IMR-90 (cell line): ENCODE results near the gene TGM1. TPM values are rescaled to one million over a fixed set of nuclear protein-coding genes. Genes with fewer than 3 reads are reported as not detected.

Source experiments
- ATAC-seq: fragments of 200-7000 bp; cut with Tn5 transposase; 2 replicates; pipeline ENCODE4 v1.9.1; 2020; ENCODE audit warnings: low read depth, mild to moderate bottlenecking, moderate library complexity
- BruUV-seq: library from RNA; stranded (reverse); fragments of 400-500 nt; replicated peaks from 2 replicates; lab custom pipeline; 2021; lab: Mats Ljungman, UMichigan
- CTCF ChIA-PET: fragments of 300-600 bp; formaldehyde crosslinking; extraction: SDS; loops from one replicate; lab custom pipeline; 2021; ENCODE audit warnings: antibody characterized with exemption; lab: Yijun Ruan, JAX
- POLR2A ChIA-PET: fragments of 300-600 bp; sonication (Branson Sonifier 250); formaldehyde crosslinking; loops from one replicate; lab custom pipeline; 2022; ENCODE audit warnings: antibody characterized with exemption; ENCODE audit not compliant: unreplicated experiment; lab: Charles Lee
- DNase-seq: peaks from one replicate; pipeline ENCODE4 v3.0.0; 2013
- H2AFZ ChIP-seq: replicated peaks from 2 replicates; pipeline ENCODE3; 2013; ENCODE audit warnings: low read length, mild to moderate bottlenecking; ENCODE audit not compliant: poor library complexity
- H2AK5ac ChIP-seq: 2 replicates; pipeline ENCODE4 v1.6.1; 2013; ENCODE audit warnings: low read depth, low read length, inconsistent platforms
- H2AK9ac ChIP-seq: replicated peaks from 2 replicates; pipeline ENCODE3; 2013; ENCODE audit warnings: mild to moderate bottlenecking, low read depth, low read length, moderate library complexity; ENCODE audit not compliant: poor library complexity
- H2BK120ac ChIP-seq: 2 replicates; pipeline ENCODE4 v1.6.1; 2013; ENCODE audit warnings: low read depth, low read length, inconsistent platforms
- H2BK15ac ChIP-seq: 3 replicates; pipeline ENCODE4 v1.6.1; 2013; ENCODE audit warnings: low read depth, low read length, inconsistent platforms
- H2BK20ac ChIP-seq: 2 replicates; pipeline ENCODE4 v1.6.1; 2013; ENCODE audit warnings: low read depth, mild to moderate bottlenecking, inconsistent platforms, low read length, moderate library complexity
- H2BK5ac ChIP-seq: 2 replicates; pipeline ENCODE4 v1.6.1; 2013; ENCODE audit warnings: mild to moderate bottlenecking, low read depth, low read length, inconsistent platforms; ENCODE audit not compliant: poor library complexity, severe bottlenecking
- H3K14ac ChIP-seq: replicated peaks from 2 replicates; pipeline ENCODE4 v1.6.1; 2013; ENCODE audit warnings: low read depth, low read length, inconsistent platforms
- H3K18ac ChIP-seq: 2 replicates; pipeline ENCODE4 v1.6.1; 2013; ENCODE audit warnings: low read depth, low read length, control low read depth
- H3K23ac ChIP-seq: 2 replicates; pipeline ENCODE4 v1.6.1; 2013; ENCODE audit warnings: low read depth, low read length, inconsistent platforms
- H3K27ac ChIP-seq: 2 replicates; pipeline ENCODE4 v1.5.1; 2013; ENCODE audit warnings: mild to moderate bottlenecking, control low read depth, low read length; ENCODE audit not compliant: insufficient read depth
- H3K27me3 ChIP-seq: 2 replicates; pipeline ENCODE4 v1.6.1; 2013; ENCODE audit warnings: low read length; ENCODE audit not compliant: control insufficient read depth, insufficient read depth
- H3K36me3 ChIP-seq: 2 replicates; pipeline ENCODE4 v1.6.1; 2013; ENCODE audit warnings: low read length, mixed read lengths; ENCODE audit not compliant: control insufficient read depth, insufficient read depth
- H3K4ac ChIP-seq: 2 replicates; pipeline ENCODE4 v1.6.1; 2013; ENCODE audit warnings: low read depth, low read length, inconsistent platforms
- H3K4me1 ChIP-seq: 2 replicates; pipeline ENCODE4 v1.6.1; 2013; ENCODE audit warnings: low read length, mixed read lengths; ENCODE audit not compliant: control insufficient read depth, insufficient read depth
- H3K4me2 ChIP-seq: 2 replicates; pipeline ENCODE4 v1.6.1; 2013; ENCODE audit warnings: low read depth, mild to moderate bottlenecking, control low read depth, low read length, moderate library complexity
- H3K4me3 ChIP-seq: 2 replicates; pipeline ENCODE4 v1.5.1; 2013; ENCODE audit warnings: low read depth, mild to moderate bottlenecking, control low read depth, low read length, moderate library complexity; ENCODE audit not compliant: insufficient read depth
- H3K56ac ChIP-seq: 2 replicates; pipeline ENCODE4 v1.6.1; 2013; ENCODE audit warnings: low read length, inconsistent platforms; ENCODE audit not compliant: insufficient read depth; ENCODE audit errors: extremely low read depth
- H3K79me1 ChIP-seq, 2 experiments: 2 replicates each; pipeline ENCODE4 v1.6.1; 2013; ENCODE audit warnings: low read length in 2 of 2, inconsistent platforms in 1 of 2, low read depth in 1 of 2
- H3K9ac ChIP-seq: 2 replicates; pipeline ENCODE4 v1.6.1; 2013; ENCODE audit warnings: low read depth, low read length, control low read depth
- H3K9me1 ChIP-seq: 2 replicates; pipeline ENCODE4 v1.6.1; 2013; ENCODE audit warnings: low read length, inconsistent platforms; ENCODE audit not compliant: insufficient read depth
- H3K9me3 ChIP-seq: 2 replicates; pipeline ENCODE4 v1.6.1; 2013; ENCODE audit warnings: low read length; ENCODE audit not compliant: control insufficient read depth, insufficient read depth
- H4K20me1 ChIP-seq: 2 replicates; pipeline ENCODE4 v1.6.1; 2013; ENCODE audit warnings: low read length, inconsistent platforms; ENCODE audit not compliant: insufficient read depth
- H4K5ac ChIP-seq: 2 replicates; pipeline ENCODE4 v1.6.1; 2013; ENCODE audit warnings: mild to moderate bottlenecking, low read depth, low read length, control low read depth
- H4K8ac ChIP-seq, 2 experiments: 2 replicates each; pipeline ENCODE4 v1.6.1; 2013; ENCODE audit warnings: low read depth in 2 of 2, low read length in 2 of 2, control low read depth in 1 of 2, inconsistent platforms in 1 of 2
- H4K91ac ChIP-seq: 2 replicates; pipeline ENCODE4 v1.6.1; 2013; ENCODE audit warnings: low read depth, low read length, inconsistent platforms; ENCODE audit not compliant: insufficient read depth
- CEBPB ChIP-seq: IDR thresholded peaks from 2 replicates; pipeline ENCODE4 v1.6.1; 2012; ENCODE audit warnings: low read depth, low read length, improper control_type of control experiment
- FOS ChIP-seq: fragments of 150-350 bp; IDR thresholded peaks from 2 replicates; pipeline ENCODE4 v1.6.1; 2016; ENCODE audit warnings: low read depth, low read length
- MAFK ChIP-seq: IDR thresholded peaks from 2 replicates; pipeline ENCODE4 v1.6.1; 2012; ENCODE audit warnings: low read depth, low read length, improper control_type of control experiment
- WGBS, 2 experiments: methylation state at CpG; one replicate each; pipeline versions ENCODE4 v1.1.5 to v1.1.7; 2013; ENCODE audit warnings: missing lambda C conversion rate in 2 of 2; ENCODE audit not compliant: insufficient read length in 1 of 2; ENCODE audit errors: extremely low coverage in 2 of 2; 5-methylcytosine and 5-hydroxymethylcytosine counted together
- dilution Hi-C: fragments of 300-500 bp; cut with HindIII; formaldehyde crosslinking; loops from one replicate; pipeline ENCODE4 v1.14.3; 2018; ENCODE audit warnings: low sequenced_read_pairs; ENCODE audit not compliant: unreplicated experiment
- in situ Hi-C: fragments of 300-500 bp; cut with MboI; formaldehyde crosslinking; loops from 3 replicates; pipeline ENCODE4 v1.14.3; 2019; ENCODE audit warnings: low sequenced_read_pairs, inconsistent platforms, mixed read lengths
- intact Hi-C: fragments of 100-400 bp; cut with micrococcal nuclease; formaldehyde crosslinking; loops from 2 replicates; pipeline ENCODE4 v1.10.0; 2022
- polyA plus RNA-seq, 3 experiments: library from polyadenylated mRNA; depleted of rRNA; stranded (reverse); fragments of >200 nt; gene quantifications; 2 replicates each; pipeline ENCODE4 v1.2.3, GENCODE V29; 2012; ENCODE audit warnings: low replicate concordance in 1 of 3
- total RNA-seq: library from RNA; depleted of rRNA; stranded (reverse); fragments of >200 nt; gene quantifications from 2 replicates; pipeline ENCODE4 v1.2.3, GENCODE V29; 2012
- TF ChIP-seq, protein P1 (sequence below): fragments of 150-350 bp; IDR thresholded peaks from 2 replicates; pipeline ENCODE4 v1.6.1; 2016; ENCODE audit warnings: low read depth, mild to moderate bottlenecking, low read length, moderate library complexity, borderline replicate concordance
- TF ChIP-seq, protein P2 (sequence below): fragments of 150-350 bp; IDR thresholded peaks from 2 replicates; pipeline ENCODE4 v1.6.1; 2017; ENCODE audit warnings: mild to moderate bottlenecking, antibody characterized with exemption, low read length, low read depth

Gene TGM1
- total and polyA plus RNA-seq, 2 of the 4 experiments (the other 2 are of a cell fraction): 0.72 to 3.3 TPM

- Histone ChIP-seq H2BK5ac (no peak overlapping the region), H2AK5ac (no peak overlapping the region; the same call in 1 of the 2 replicates), H3K23ac (no peak overlapping the region), H3K4me2 (no peak overlapping the region), H3K4ac (no peak overlapping the region; the same call in 1 of the 2 replicates), H3K9ac (no peak overlapping the region), H2AK9ac (no peak overlapping the region), H3K9me1 (peaks cover 19% of the 10 kb centered on the region; the same call in 1 of the 2 replicates), H4K91ac (no peak overlapping the region), H3K79me1 (peaks cover 0 to 2% of the 10 kb centered on the region in 2 experiments; a peak in 1 of 4 replicates), H3K9me3 (no peaks in the 10 kb centered on the region), H3K27me3 (no peaks in the 10 kb centered on the region), H4K5ac (no peak overlapping the region), H4K8ac (no peak overlapping the region), H2BK20ac (no peak overlapping the region), H4K20me1 (no peaks in the 10 kb centered on the region), H3K14ac (no peak overlapping the region), H3K56ac (no peak overlapping the region), H2BK120ac (no peak overlapping the region), H3K4me3 (no peak overlapping the region), H3K27ac (no peak overlapping the region), H3K18ac (no peak overlapping the region), H2BK15ac (no peak overlapping the region), H2AFZ (no peak overlapping the region), H3K36me3 (peaks cover 2% of the 10 kb centered on the region; the same call in 1 of the 2 replicates), H3K4me1 (peaks cover 8% of the 10 kb centered on the region)
- no CpG with 5 or more reads among the region's 9 CpGs for WGBS, 2 experiments
- dilution Hi-C loops: no loop called here
- TF ChIP-seq, protein P1, sequence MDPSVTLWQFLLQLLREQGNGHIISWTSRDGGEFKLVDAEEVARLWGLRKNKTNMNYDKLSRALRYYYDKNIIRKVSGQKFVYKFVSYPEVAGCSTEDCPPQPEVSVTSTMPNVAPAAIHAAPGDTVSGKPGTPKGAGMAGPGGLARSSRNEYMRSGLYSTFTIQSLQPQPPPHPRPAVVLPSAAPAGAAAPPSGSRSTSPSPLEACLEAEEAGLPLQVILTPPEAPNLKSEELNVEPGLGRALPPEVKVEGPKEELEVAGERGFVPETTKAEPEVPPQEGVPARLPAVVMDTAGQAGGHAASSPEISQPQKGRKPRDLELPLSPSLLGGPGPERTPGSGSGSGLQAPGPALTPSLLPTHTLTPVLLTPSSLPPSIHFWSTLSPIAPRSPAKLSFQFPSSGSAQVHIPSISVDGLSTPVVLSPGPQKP: no peak
- TF ChIP-seq MAFK: no peak
- no peak for TF ChIP-seq CEBPB
- no peak for TF ChIP-seq FOS
- TF ChIP-seq, protein P2, sequence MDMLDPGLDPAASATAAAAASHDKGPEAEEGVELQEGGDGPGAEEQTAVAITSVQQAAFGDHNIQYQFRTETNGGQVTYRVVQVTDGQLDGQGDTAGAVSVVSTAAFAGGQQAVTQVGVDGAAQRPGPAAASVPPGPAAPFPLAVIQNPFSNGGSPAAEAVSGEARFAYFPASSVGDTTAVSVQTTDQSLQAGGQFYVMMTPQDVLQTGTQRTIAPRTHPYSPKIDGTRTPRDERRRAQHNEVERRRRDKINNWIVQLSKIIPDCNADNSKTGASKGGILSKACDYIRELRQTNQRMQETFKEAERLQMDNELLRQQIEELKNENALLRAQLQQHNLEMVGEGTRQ: no peak
- in situ Hi-C loops: no loop called here
- DNase-seq (no peak), ATAC-seq (no peak)
- BruUV-seq: no TSS peak
- CTCF ChIA-PET: no interaction called here
- intact Hi-C loops: no loop called here
- POLR2A ChIA-PET: no interaction called here
Observed at GRCh38 chr14:24258119-24258518, 4.9 kb downstream of the TGM1 start.
